Esophagus muscularis mucosa (tissue), 4 donors: Measurements from ENCODE around the gene KLHL29. TPM values are rescaled to one million over a fixed set of nuclear protein-coding genes. Genes with fewer than 3 reads are reported as not detected.

ENCODE experiments used
- DNase-seq: peaks from one replicate; pipeline ENCODE4 v3.0.0-alpha.2; 2017; ENCODE audit errors: extremely low spot score
- H3K27ac ChIP-seq, 4 donors: fragments of 200-600 bp; sonication (generic); replicated peaks in 1 of 4; 1 replicate in 3 of 4; 2 replicates in 1 of 4; pipeline ENCODE4 v1.5.1; 2016 to 2019; ENCODE audit warnings: mild to moderate bottlenecking in 1 of 4
- H3K27me3 ChIP-seq, 4 donors: fragments of 200-600 bp; sonication (generic); one replicate each; pipeline versions ENCODE4 v1.5.1 to v1.6.0; 2016 to 2019
- H3K36me3 ChIP-seq, 4 donors: fragments of 200-600 bp; sonication (generic); one replicate each; pipeline ENCODE4 v1.5.1; 2016 to 2019
- H3K4me1 ChIP-seq, 4 donors: fragments of 200-600 bp; sonication (generic); one replicate each; pipeline ENCODE4 v1.5.1; 2016 to 2019
- H3K4me3 ChIP-seq, 4 donors: fragments of 200-600 bp; sonication (generic); 1 replicate in 2 of 4; 2 replicates in 2 of 4; pipeline ENCODE4 v1.5.1; 2016 to 2019; ENCODE audit warnings: mild to moderate bottlenecking in 4 of 4, moderate library complexity in 1 of 4
- H3K9me3 ChIP-seq, 4 donors: fragments of 200-600 bp; sonication (generic); 1 replicate in 3 of 4; 2 replicates in 1 of 4; pipeline ENCODE4 v1.5.1; 2016 to 2019
- EP300 ChIP-seq: sonication (generic); formaldehyde crosslinking; IDR thresholded peaks from one replicate; pipeline ENCODE4 v1.6.1; 2017; ENCODE audit warnings: antibody characterized with exemption
- POLR2A ChIP-seq: fragments of 450-650 bp; IDR thresholded peaks from one replicate; pipeline ENCODE4 v1.6.1; 2017; ENCODE audit warnings: antibody characterized with exemption, moderate library complexity, mild to moderate bottlenecking, low read depth
- POLR2AphosphoS5 ChIP-seq, 2 donors: sonication (generic); formaldehyde crosslinking; IDR thresholded peaks; one replicate each; pipeline ENCODE4 v1.6.1; 2017; ENCODE audit warnings: antibody characterized with exemption in 2 of 2
- WGBS: methylation state at CpG from one replicate; pipeline ENCODE4 v1.1.5; 2018; 5-methylcytosine and 5-hydroxymethylcytosine counted together
- intact Hi-C: fragments of 100-400 bp; cut with DNase I; formaldehyde crosslinking; loops from one replicate; pipeline ENCODE4 v1.15.1; 2023
- total RNA-seq, 4 donors: library from RNA; depleted of rRNA; stranded (reverse); fragments of >200 nt; gene quantifications; one replicate each; pipeline versions ENCODE4 v1.1.0 to v1.2.1, GENCODE V29; 2016
- TF ChIP-seq, protein P1 (sequence below), 3 experiments: fragments of 200-600 bp in 2 of 3; fragments of 450-650 bp in 1 of 3; sonication (generic) in 2 of 3; IDR thresholded peaks; one replicate each; pipeline ENCODE4 v1.5.1; 2017 to 2019; ENCODE audit warnings: antibody characterized with exemption in 3 of 3, mild to moderate bottlenecking in 2 of 3, moderate library complexity in 1 of 3

The KLHL29 gene
- total RNA-seq, 4 donors from 2014 or later, result 22.0 to 26.1 (median 23.4) TPM

DNA sequence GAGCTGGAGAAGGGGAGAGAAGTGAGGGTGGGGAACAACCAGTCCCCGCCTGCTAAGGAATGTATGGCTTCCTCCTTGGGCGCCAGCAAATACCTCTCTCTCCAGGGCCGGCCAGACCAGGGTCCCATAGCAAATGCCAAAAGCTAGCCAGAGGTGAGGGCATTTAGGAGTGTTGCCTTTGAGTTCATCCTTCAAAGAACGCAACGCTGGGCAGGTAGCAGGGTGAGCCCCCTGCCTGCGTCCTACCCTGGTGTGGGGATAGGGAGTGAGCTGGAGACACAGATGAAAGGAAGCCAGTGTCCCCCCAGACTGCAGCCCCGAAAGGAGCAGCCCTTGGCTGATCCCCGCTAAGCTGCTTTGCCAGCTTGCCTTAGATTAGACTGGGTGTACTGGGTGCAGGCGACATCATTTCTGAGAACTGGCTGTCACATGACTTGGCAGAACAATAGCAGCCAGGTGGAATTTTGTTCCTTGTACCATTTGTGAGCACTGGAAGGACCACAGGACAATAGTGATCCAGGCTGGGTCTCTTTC lies 40.4 kb downstream of the KLHL29 start:
- no peaks in the 10 kb centered on the region for H3K36me3 ChIP-seq
- 77% methylated on average over 9 of the region's 9 CpGs for WGBS
- no peaks in the 10 kb centered on the region for H3K9me3 ChIP-seq
- H3K27ac ChIP-seq, result peak overlapping the region; percentile 69 to 85 (median 82)
- peaks cover 18 to 71% (median 59%) of the 10 kb centered on the region in 4 donors for H3K4me1 ChIP-seq
- no peaks in the 10 kb centered on the region for H3K27me3 ChIP-seq
- H3K4me3 ChIP-seq, result no peak overlapping the region
- no peak for DNase-seq
- no peak for TF ChIP-seq POLR2A
- TF ChIP-seq EP300, result no peak
- no peak for TF ChIP-seq POLR2AphosphoS5 (IDR thresholded peaks at IDR 0.05)
- intact Hi-C loops, result loop anchor here (5.0 to 10.0 kb wide), 2 partner anchors 59 to 172 kb away; no protein-coding TSS in a partner anchor

DNA sequence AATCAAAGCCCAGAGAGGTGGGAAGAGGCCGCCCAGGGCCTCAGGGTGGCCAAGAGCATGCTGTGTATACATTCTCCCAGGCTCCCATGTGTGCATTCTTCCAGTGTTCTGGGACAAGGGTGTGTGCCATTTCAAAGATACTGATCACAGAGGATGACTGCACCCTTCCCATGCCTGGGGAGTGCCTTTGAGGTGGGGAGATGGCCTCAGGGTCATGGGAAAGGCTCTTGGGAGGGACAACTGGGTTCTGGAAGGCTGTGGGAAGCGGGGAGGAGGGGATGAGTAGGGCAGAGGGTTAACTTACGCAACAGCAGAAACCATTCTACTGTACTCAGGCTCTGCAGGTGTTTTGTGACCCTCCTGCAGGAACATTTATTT lies 40.9 kb downstream of the KLHL29 start:
- TF ChIP-seq, protein P1, sequence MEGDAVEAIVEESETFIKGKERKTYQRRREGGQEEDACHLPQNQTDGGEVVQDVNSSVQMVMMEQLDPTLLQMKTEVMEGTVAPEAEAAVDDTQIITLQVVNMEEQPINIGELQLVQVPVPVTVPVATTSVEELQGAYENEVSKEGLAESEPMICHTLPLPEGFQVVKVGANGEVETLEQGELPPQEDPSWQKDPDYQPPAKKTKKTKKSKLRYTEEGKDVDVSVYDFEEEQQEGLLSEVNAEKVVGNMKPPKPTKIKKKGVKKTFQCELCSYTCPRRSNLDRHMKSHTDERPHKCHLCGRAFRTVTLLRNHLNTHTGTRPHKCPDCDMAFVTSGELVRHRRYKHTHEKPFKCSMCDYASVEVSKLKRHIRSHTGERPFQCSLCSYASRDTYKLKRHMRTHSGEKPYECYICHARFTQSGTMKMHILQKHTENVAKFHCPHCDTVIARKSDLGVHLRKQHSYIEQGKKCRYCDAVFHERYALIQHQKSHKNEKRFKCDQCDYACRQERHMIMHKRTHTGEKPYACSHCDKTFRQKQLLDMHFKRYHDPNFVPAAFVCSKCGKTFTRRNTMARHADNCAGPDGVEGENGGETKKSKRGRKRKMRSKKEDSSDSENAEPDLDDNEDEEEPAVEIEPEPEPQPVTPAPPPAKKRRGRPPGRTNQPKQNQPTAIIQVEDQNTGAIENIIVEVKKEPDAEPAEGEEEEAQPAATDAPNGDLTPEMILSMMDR (IDR thresholded peaks at IDR 0.05), result no peak
- TF ChIP-seq POLR2A (no peak), EP300 (no peak), POLR2AphosphoS5 (IDR thresholded peaks at IDR 0.05) (no peak)
- intact Hi-C loops, result loop anchor here (5.0 to 10.0 kb wide), 2 partner anchors 59 to 171 kb away; no protein-coding TSS in a partner anchor
- peak overlapping the region; percentile 69 to 85 (median 82) for H3K27ac ChIP-seq
- no peaks in the 10 kb centered on the region for H3K9me3 ChIP-seq
- no peaks in the 10 kb centered on the region for H3K36me3 ChIP-seq
- no peaks in the 10 kb centered on the region for H3K27me3 ChIP-seq
- peaks cover 18 to 71% (median 59%) of the 10 kb centered on the region in 4 donors for H3K4me1 ChIP-seq
- 94% methylated on average over 3 of the region's 3 CpGs for WGBS
- H3K4me3 ChIP-seq, result no peak overlapping the region
- DNase-seq, result no peak

DNA sequence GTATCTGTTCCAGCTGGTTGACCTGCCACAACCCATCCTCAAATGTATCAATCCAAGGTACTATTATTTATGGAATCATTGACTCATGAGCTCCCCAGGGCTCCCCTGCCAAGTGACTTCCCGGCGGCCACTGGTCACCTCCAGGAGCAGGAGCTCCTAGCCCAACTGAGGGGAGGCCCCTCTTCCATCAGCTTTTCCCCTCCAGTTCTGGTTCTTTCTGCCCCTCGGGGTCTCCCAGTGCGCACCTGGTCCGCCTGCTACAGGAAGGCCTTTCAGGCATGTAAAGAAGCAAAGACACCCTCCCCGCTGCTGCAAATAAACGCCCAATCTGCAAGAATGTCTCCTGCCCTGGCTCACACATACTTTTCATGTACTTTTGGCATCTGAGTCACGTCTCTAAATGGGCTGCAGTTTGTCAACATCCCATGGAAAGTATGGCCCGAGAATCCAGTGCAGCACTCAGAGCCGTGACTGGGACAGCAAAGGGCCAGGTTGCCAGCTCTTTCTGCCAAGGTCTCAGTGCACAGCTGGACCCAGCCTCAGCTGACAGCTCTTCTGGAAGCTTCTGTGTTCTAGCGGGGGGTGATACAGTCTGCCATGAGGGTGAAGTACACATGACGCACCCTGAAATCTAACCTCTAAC lies 41.4 kb downstream of the KLHL29 start:
- no peak for TF ChIP-seq EP300
- TF ChIP-seq POLR2AphosphoS5 (IDR thresholded peaks at IDR 0.05), result peak; percentile 81 to 86

DNA sequence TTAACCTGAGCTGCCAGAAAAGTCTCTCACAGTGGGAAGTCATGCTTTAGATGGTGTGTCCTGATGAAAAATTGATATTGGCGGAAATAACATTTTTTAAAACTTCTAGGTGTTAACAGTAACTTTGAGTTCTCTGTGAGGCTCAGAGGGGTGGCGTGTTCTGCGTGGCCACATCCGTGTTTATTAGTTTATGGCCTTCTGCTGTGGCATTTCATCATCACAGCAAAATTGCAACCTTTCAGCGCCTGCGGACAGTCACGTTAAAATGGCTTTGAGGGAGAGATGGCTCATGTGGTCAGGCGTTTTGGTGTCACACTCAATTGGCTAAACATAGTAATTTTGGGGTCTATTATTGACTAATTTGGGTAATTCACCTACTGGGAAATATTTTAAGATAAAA lies 42.4 kb downstream of the KLHL29 start:
- H3K36me3 ChIP-seq, result no peaks in the 10 kb centered on the region

More for the DNA sequence above, 41.4 kb downstream of the KLHL29 start:
- Histone ChIP-seq H3K4me1 (peaks cover 18 to 68% (median 55%) of the 10 kb centered on the region in 4 donors), H3K27ac (peak overlapping the region; percentile 69 to 85 (median 82)), H3K4me3 (peak overlapping the region in 1 of 4 donors; percentile 12), H3K9me3 (no peaks in the 10 kb centered on the region), H3K36me3 (no peaks in the 10 kb centered on the region), H3K27me3 (no peaks in the 10 kb centered on the region)
- DNase-seq, result no peak
- intact Hi-C loops, result loop anchor here (5.0 to 10.0 kb wide), 2 partner anchors 58 to 171 kb away; no protein-coding TSS in a partner anchor
- 45% methylated on average over 12 of the region's 12 CpGs for WGBS

DNA sequence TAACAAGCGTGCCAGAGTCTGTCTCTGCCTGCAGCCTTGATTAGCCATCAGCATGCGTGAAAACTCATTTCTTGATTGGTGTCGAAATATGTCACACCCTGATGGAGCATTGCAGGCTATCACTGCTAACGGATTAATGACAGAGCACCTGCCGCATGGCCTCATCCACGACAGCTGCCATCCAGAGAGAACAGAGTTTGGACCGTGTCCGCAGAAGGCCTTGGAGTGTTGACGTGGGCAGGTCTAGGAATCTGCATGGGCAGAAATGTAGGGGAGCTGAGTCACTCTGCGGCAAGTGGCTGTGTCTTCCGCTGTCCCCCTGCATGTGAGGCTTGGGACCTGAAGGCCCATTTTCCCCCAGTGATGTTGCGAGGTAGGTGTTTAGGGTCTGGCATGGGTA lies 43.0 kb downstream of the KLHL29 start:
- H3K4me3 ChIP-seq, result no peak overlapping the region
- peaks cover 18 to 60% (median 51%) of the 10 kb centered on the region in 4 donors for H3K4me1 ChIP-seq
- TF ChIP-seq POLR2A (no peak), EP300 (no peak), POLR2AphosphoS5 (IDR thresholded peaks at IDR 0.05) (no peak)
- TF ChIP-seq, protein P1 (IDR thresholded peaks at IDR 0.05), result no peak
- WGBS, result 95% methylated on average over 12 of the region's 12 CpGs
- DNase-seq, result no peak
- H3K27ac ChIP-seq, result peak overlapping the region; percentile 11 to 85 (median 76)
- H3K9me3 ChIP-seq, result no peaks in the 10 kb centered on the region
- H3K36me3 ChIP-seq, result no peaks in the 10 kb centered on the region
- H3K27me3 ChIP-seq, result no peaks in the 10 kb centered on the region
- intact Hi-C loops, result loop anchor here (5.0 to 10.0 kb wide), 2 partner anchors 57 to 169 kb away; no protein-coding TSS in a partner anchor

More for the DNA sequence above, 42.4 kb downstream of the KLHL29 start:
- 97% methylated on average over 8 of the region's 8 CpGs for WGBS
- peak overlapping the region; percentile 69 to 85 (median 82) for H3K27ac ChIP-seq
- intact Hi-C loops, result loop anchor here (5.0 to 10.0 kb wide), 2 partner anchors 57 to 170 kb away; no protein-coding TSS in a partner anchor
- no peak for DNase-seq
- H3K9me3 ChIP-seq, result no peaks in the 10 kb centered on the region
- H3K4me1 ChIP-seq, result peaks cover 18 to 67% (median 54%) of the 10 kb centered on the region in 4 donors
- no peaks in the 10 kb centered on the region for H3K27me3 ChIP-seq
- H3K4me3 ChIP-seq, result no peak overlapping the region
- no peak for TF ChIP-seq EP300
- TF ChIP-seq, protein P1 (IDR thresholded peaks at IDR 0.05), result no peak
- TF ChIP-seq POLR2AphosphoS5 (IDR thresholded peaks at IDR 0.05), result no peak
- no peak for TF ChIP-seq POLR2A
